GM04503 (cell line): Measurements from ENCODE around the gene HS1BP3.

ENCODE experiments used
- DNase-seq: peaks from one replicate; pipeline ENCODE4 v3.0.0-alpha.2; 2012; ENCODE audit warnings: low read depth

Gene HS1BP3

DNA sequence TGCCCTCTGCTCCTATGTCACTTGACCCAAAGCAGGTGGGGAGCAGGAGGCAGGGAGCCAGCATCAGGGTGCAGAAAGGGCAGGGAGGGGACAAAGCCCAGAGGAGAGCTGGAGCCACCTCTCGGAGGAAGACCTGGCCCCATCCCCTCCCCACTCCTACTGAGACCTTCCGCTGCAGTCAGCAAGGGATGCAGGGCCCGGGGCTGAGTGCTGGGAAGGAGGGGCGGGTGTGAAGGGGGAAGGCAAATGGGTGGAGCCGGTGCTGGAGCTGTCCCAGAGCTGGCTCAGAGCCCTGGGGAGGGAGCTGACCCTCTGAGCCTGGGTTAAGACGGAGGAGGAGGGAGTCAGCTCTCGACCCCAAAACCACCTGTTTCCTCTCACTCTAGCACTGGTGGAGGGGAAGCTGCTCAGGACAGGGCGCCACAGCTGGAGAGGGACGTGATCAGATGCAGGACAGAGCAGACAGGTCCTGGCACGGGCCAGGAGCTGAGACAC lies 33.8 kb downstream of the HS1BP3 start:
- DNase-seq = no peak

DNA sequence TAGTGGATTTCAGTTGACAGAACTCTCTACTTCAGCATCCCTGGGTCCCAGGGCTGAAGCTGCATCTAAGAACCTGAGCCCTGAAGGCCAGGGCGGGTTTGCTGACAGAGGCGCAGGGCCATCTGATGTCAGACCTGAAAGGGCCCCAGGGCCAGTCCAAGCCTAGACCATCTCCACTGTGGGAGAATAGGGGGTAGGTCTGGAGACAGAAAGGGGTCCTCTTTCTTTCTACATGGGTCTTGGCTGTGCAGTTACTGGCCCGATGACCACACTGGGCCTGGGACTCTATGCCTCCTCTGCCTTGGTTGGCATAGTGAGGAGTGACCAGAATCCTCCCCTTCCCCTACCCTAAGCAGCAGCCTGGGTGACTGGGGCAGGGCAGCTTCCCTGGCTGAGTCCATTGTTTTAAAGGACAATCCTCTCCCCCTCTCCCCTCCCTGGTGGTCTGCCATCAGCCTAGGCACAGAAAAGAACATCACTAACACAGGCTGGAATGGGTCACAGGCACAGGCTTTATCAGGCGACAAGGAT lies 34.5 kb downstream of the HS1BP3 start:
- no peak for DNase-seq

DNA sequence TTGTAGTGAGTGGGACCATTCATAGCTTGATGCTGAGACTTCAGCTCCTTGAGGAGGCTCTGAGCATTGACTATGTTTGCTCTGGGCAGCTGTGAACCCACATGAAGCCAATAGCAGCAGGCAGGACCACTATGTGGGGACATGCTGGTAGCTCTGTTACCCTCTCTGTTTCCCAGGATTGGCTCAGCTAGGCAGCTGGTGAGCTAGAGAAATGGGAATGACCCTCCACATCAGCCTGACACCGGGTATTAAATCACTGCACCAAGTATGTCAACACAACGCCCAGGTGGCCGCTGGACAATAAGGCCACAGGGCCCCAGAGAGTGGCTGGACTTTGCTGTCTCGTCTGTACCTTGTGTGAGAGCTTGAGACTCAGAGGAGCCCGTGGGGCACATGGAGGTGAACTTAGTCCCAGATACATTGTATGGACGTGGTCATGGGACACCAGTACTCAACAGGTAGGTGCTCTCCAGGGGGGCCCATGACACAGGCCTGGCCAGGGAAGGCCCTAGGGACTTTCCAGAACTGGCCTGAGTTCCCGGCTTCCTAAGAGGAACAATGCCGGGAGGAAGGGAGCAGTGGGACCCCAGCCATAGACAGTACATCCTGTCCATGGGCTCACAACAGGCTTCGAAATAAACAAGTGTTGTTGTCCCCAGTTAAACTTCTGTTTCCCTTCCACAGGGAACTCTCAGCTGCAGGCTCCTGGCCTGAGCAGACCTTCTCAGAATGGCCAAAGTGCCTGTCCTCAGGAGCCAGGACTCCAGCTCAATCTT lies 35.2 kb downstream of the HS1BP3 start:
- DNase-seq = no peak

DNA sequence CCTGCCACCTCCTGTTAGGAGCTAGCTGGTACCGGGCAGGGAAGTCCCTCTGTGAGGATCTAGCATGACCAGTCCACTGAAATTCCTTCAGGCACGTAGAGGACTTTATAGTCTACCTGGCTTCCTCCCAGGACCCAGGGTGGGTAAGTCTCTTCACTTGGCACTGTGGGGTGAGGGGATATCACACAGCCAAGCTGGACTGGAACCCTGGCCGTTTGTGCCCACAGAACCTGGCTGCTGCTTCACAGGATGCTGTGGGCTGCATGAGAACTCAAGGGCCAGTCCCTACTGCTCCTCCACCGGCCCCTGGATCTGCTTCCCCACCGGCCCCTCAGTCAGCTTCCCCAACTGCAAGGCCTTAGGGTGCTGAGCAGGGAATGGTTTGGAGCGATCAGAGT lies 35.8 kb downstream of the HS1BP3 start:
- DNase-seq = no peak

DNA sequence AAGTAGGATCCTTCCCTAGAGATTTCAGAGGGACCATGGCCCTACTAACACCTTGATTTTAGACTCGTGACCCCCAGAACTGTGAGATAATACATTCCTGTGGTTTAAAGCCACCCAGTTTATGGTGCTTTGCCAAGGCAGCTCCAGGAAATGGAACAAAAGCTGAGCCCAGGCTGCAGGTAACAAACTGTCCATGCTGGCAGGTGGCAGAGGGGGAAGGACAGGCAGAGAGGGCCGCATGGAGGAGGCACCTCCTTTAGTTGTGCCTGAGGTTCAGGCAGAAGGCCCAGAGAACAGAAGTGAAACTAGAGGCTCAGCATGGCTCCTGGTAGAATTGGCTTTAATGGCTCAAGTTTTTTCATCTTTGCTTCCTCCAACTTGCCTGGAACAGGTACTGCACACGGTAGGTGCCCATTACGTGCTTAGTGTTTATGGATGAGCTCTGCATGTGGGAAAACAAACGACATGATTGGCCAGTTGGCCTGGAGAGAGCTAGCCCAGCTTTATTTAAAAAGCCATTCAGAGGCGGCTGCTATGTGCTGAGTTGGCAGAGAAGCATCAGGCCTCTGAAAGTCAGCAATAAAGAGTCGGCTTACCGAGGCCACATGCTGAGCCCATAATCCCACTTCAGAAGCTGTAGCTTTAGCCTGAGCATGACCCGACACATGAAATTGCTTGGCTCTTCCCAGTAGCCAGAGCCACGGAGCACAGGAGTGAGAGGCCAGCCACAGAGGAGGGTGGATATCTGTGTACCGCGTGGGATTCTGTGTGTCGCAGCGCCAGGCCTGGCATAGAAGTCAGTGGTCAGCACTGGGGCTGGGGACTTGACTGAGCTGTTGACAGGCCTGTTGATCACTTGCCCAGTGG lies 36.5 kb downstream of the HS1BP3 start:
- no peak for DNase-seq

- DNase-seq = no peak
Observed at GRCh38 chr2:20612925-20613916, 37.7 kb downstream of the HS1BP3 start.

DNA sequence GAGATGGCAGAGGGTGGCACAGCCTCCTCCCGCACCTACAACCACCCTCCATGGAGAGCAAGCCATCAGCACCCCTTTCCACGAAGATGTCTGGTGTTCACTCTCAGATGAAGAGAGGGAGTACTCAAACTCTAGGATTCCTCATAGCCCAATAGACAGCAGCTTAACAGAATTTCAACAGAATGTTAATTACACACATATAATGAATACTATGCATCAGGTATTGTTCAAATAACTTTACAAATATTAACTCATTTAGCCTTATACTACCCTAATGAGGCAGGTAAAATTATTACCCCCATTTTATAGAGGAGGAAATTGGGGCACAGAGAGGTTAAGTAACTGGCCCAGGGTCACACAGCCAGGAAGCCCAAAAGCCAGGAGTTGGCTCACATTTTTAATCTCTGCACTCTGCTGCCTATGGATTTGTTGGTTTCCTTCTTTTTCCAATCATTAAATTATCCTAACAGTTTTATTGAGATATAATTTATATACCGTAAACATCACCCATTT lies 39.0 kb downstream of the HS1BP3 start:
- no peak for DNase-seq

- DNase-seq = no peak
Observed at GRCh38 chr2:20611077-20611843, 39.6 kb downstream of the HS1BP3 start.

DNA sequence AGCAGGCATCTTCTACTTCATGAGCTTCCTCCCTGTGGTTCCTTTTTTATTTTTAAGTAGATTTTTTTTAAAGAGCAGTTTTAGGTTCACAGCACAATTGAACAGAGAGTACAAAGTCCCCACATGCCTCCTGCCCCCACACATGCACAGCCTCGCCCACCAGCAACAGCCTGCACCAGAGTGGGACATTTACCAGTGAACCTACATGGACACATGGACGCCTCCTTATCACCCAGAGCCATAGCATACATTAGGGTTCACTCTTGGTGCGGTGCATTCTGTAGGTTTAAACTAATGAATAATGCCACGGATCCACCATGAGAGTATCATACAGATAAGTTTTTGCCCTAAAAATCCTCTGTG lies 40.9 kb downstream of the HS1BP3 start:
- DNase-seq = no peak

- DNase-seq = no peak
Observed at GRCh38 chr2:20609349-20609994, 41.4 kb downstream of the HS1BP3 start.

DNA sequence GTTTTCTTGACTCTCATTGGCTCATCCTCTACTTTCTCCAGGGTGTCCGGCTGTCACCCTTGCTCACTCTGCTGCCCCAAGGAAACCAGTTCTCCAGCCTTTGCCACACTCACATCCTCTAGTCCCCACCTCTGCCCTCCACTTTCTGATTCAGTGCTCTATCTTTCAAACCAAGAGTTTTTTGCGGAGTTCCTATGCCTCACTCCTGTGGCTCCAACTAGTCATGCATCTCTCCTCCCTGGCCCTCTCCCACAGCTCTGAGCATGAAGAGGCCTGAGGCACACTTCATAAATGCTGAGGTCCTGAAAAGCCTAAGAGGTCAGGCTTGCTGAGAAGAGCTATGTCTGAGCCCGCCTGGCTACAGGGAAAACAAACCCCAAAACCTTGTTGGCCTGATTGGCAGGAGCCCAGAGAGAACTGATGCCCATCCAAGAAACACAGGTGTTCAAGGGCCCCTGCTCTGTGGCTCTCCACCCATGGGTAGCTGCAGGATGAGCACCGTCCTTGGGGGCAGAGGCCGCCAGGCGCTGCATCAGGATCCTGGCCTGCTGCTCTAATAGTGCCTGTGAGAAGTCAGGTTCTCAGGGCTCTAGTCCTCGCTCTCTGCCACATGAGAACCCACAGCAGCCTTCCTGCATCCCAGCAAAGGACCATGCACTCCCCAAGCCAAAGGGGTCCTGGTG lies 42.1 kb downstream of the HS1BP3 start:
- no peak for DNase-seq

GRCh38 chr2:20607446-20607845 lies 43.5 kb downstream of the HS1BP3 start:
- no peak for DNase-seq

DNA sequence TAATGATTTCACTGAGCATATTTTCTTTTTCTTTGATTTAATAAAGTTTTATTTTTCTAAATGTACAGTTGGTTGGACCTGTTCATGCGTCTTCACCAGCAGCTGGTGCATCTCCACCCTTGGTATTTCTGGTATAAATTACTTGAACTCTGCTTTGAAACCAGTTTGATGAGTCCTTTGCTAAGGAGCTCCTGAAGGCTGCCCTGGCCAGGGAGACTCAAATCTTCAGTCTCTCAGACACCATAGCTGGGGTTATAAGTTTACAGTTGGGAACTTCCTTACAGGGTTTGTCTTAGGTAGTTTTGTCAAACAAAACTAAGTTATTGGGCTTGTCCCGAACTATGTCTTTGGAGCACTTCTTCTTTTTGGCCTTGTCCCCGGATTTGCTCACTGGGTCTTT lies 44.7 kb downstream of the HS1BP3 start:
- no peak for DNase-seq

- DNase-seq = peak; percentile 85
Observed at GRCh38 chr2:20604951-20605381, 45.9 kb downstream of the HS1BP3 start.

GRCh38 chr2:20604401-20604911 lies 46.4 kb downstream of the HS1BP3 start:
- DNase-seq = no peak

- no peak for DNase-seq
Observed at GRCh38 chr2:20603791-20604190, 47.1 kb downstream of the HS1BP3 start.

DNA sequence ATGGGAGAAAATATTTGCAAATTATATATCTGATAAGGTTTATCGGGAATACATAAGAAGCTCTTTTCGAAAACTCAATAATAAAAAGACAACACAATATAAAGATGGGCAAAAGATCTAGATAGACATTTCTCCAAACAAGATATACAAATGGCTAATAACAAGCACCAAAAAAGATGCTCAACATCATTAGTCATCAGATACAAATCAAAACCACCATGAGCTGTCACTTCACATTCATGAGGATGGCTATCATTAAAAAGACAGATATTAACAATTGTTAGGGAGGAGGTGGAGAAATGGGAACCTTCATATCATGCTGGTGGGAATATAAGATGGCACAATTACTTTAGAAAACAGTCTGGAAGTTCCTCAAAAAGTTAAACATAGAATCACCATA lies 48.1 kb downstream of the HS1BP3 start:
- no peak for DNase-seq

GRCh38 chr2:20600756-20601325 lies 50.1 kb downstream of the HS1BP3 start:
- no peak for DNase-seq

DNA sequence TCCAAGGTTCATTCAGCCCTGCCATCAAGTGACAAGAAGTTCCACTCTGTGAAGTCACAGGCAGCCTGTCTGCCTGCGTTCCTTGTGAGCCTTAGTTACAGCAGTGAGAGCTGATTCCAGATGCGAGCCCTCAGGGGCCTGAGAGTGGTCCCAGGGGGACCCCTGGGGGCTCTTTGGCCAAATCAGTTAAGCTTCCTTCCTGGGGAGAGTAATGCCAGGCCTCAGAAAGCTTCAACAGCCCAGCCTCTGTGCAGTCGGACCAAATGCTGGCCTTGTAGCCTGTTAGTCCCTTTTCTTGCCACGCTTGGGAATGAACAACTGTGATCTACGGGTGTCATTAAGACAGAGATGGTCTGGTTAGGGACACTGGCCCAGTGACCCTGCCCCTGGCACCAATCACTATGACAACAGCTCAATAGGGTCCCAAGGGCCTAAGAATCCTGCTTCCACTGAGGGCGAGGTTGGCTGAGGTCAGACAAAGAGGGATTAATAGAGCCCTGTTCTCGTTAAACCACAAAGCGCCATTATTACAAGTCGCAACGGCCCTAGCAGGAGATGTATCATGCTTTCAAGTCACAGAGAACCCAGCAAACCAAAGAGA lies 50.9 kb downstream of the HS1BP3 start:
- DNase-seq = no peak
